GM12878 (cell line): ENCODE measurements around the gene POU2AF1. TPM values are rescaled to one million over a fixed set of nuclear protein-coding genes. Genes with fewer than 3 reads are reported as not detected.

ENCODE experiments used
- ATAC-seq: fragments of 200-7000 bp; cut with Tn5 transposase; 3 replicates; pipeline ENCODE4 v1.9.1; 2020; ENCODE audit warnings: mild to moderate bottlenecking, moderate library complexity
- BruUV-seq: library from RNA; stranded (reverse); fragments of 400-500 nt; replicated peaks from 2 replicates; lab custom pipeline; 2021; lab: Mats Ljungman, UMichigan
- CTCF ChIA-PET: fragments of 300-600 bp; sonication (Branson Sonifier 250); formaldehyde crosslinking; extraction: SDS; loops from one replicate; lab custom pipeline; 2021; ENCODE audit warnings: inconsistent platforms; lab: Yijun Ruan, JAX
- POLR2A ChIA-PET: fragments of 350-600 bp; formaldehyde crosslinking; extraction: SDS; loops from one replicate; lab custom pipeline; 2021; ENCODE audit warnings: inconsistent platforms; lab: Charles Lee
- RAD21 ChIA-PET: fragments of 300-600 bp; sonication (Branson Sonifier 250); formaldehyde crosslinking; loops from one replicate; lab custom pipeline; 2023; ENCODE audit warnings: antibody characterized with exemption; ENCODE audit not compliant: unreplicated experiment; lab: Charles Lee
- SMC1A ChIA-PET: fragments of 300-600 bp; sonication (Branson Sonifier 250); formaldehyde crosslinking; loops from one replicate; lab custom pipeline; 2023; ENCODE audit not compliant: unreplicated experiment, uncharacterized antibody; lab: Charles Lee
- DNase-seq: peaks from one replicate; pipeline ENCODE4 v3.0.0-alpha.2; 2011; ENCODE audit warnings: low read depth, low spot score
- FAIRE-seq: peaks from 3 replicates; lab custom pipeline; 2011; peaks lifted over from hg19 to GRCh38; lab: Jason Lieb, UNC
- H2AFZ ChIP-seq: 2 replicates; pipeline ENCODE4 v1.6.0; 2011; ENCODE audit warnings: low read depth, low read length, control low read depth; ENCODE audit not compliant: control insufficient read depth
- H3K27ac ChIP-seq: 2 replicates; pipeline ENCODE4 v1.5.1; 2011; ENCODE audit warnings: control low read depth; ENCODE audit not compliant: control insufficient read depth, insufficient read depth
- H3K27me3 ChIP-seq, 2 experiments: replicated peaks in 1 of 2; 2 replicates each; pipeline versions ENCODE4 v1.6.0 to v1.6.1; 2011; ENCODE audit warnings: low read length in 1 of 2; ENCODE audit not compliant: control insufficient read depth in 2 of 2, insufficient read depth in 2 of 2
- H3K36me3 ChIP-seq, 2 experiments: 2 replicates each; pipeline ENCODE4 v1.5.1; 2011; ENCODE audit warnings: low read length in 1 of 2; ENCODE audit not compliant: control insufficient read depth in 2 of 2, insufficient read depth in 2 of 2
- H3K4me1 ChIP-seq: 2 replicates; pipeline ENCODE4 v1.6.1; 2011; ENCODE audit warnings: mild to moderate bottlenecking, low read length, moderate library complexity, mixed read lengths; ENCODE audit not compliant: control insufficient read depth, insufficient read depth
- H3K4me2 ChIP-seq: 2 replicates; pipeline ENCODE4 v1.6.0; 2011; ENCODE audit warnings: control low read depth; ENCODE audit not compliant: control insufficient read depth, insufficient read depth
- H3K4me3 ChIP-seq: fragments of 200-600 bp; sonication (generic); 2 replicates; pipeline ENCODE4 v1.5.1; 2016
- H3K79me2 ChIP-seq: 2 replicates; pipeline ENCODE4 v1.6.0; 2011; ENCODE audit warnings: low read length; ENCODE audit not compliant: control insufficient read depth, insufficient read depth
- H3K9ac ChIP-seq: 2 replicates; pipeline ENCODE4 v1.8.0; 2011; ENCODE audit warnings: low read length, control low read depth, mixed read lengths; ENCODE audit not compliant: control insufficient read depth, insufficient read depth
- H3K9me3 ChIP-seq: replicated peaks from 3 replicates; pipeline ENCODE4 v1.5.1; 2011; ENCODE audit warnings: mild to moderate bottlenecking, low read length; ENCODE audit not compliant: control insufficient read depth, insufficient read depth
- H4K20me1 ChIP-seq: 2 replicates; pipeline ENCODE4 v1.6.0; 2011; ENCODE audit not compliant: control insufficient read depth, insufficient read depth
- JUNB ChIP-seq: IDR thresholded peaks from 2 replicates; pipeline ENCODE4 v1.6.1; 2016; ENCODE audit warnings: antibody characterized with exemption, mild to moderate bottlenecking
- SMAD5 ChIP-seq: IDR thresholded peaks from 2 replicates; pipeline ENCODE4 v1.6.1; 2016; ENCODE audit warnings: antibody characterized with exemption, low read depth
- SREBF2 ChIP-seq: IDR thresholded peaks from 2 replicates; pipeline ENCODE4 v1.6.1; 2012; ENCODE audit warnings: mild to moderate bottlenecking, low read length
- WGBS: methylation state at CpG from one replicate; pipeline ENCODE4 v1.1.6; 2016; ENCODE audit warnings: low lambda C conversion rate; ENCODE audit not compliant: insufficient replicate concordance, insufficient coverage; ENCODE audit errors: missing lambda C conversion rate; 5-methylcytosine and 5-hydroxymethylcytosine counted together
- in situ Hi-C: fragments of 300-500 bp; cut with MboI; formaldehyde crosslinking; loops from 9 replicates; pipeline ENCODE4 v1.14.3; 2018; ENCODE audit warnings: mixed read lengths
- intact Hi-C: fragments of 100-400 bp; cut with micrococcal nuclease; formaldehyde crosslinking; loops from one replicate; pipeline ENCODE4 v1.14.2; 2022; ENCODE audit not compliant: unreplicated experiment
- polyA plus RNA-seq, 11 experiments: library from polyadenylated mRNA; depleted of rRNA in 4 of 11; unstranded in 6 of 11; stranded (reverse) in 5 of 11; fragments of >200 nt; fragmentation: Nextera tagmentation in 4 of 11; fragmentation: Illumina TruSeq in 1 of 11; extraction: Ambion mirVana in 4 of 11; extraction: Trizol in 1 of 11; gene quantifications; 1 replicate in 1 of 11; 2 replicates in 10 of 11; pipeline versions ENCODE4 v1.2.1 to v1.2.3, GENCODE V29; 2011 to 2016; ENCODE audit warnings: inconsistent platforms in 2 of 11, missing spikeins in 2 of 11, low read depth in 1 of 11
- total RNA-seq, 4 experiments: library from RNA; depleted of rRNA in 3 of 4; stranded (reverse); fragments of >200 nt in 3 of 4; fragmentation: Illumina TruSeq in 1 of 4; extraction: Trizol in 1 of 4; gene quantifications; 2 replicates each; pipeline versions ENCODE4 v1.2.1 to v1.2.3, GENCODE V29; 2013 to 2021
- TF ChIP-seq, protein P1 (sequence below): fragments of 450-650 bp; formaldehyde crosslinking; IDR thresholded peaks from 2 replicates; pipeline ENCODE4 v1.5.0; 2022; ENCODE audit warnings: mild to moderate bottlenecking, missing genetic modification characterization

POU2AF1 gene
- total and polyA plus RNA-seq, 10 of the 15 experiments (the other 5 are each of a cell fraction or from before 2014, with no cell fraction given): 13.1 to 169 (median 75.5) TPM

DNA sequence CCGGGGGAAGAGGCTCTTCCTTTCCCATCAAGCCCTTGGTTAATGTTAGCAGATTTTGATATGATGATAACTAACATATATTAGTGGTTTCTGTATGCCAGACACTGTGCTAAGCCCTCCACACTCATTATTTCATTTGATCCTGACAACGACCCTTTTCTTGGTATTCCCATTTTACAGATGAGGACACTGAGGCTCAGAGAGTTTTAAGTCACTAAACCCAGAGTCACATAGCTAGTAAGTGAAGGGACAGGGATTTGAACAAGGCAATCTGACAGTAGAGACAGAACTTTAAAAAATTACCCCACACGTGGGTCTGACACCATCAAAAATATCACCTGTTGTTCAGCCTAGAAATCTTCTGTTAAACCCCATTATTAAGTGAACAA, 22.4 kb downstream of the POU2AF1 start:
- Histone ChIP-seq H3K4me1 (peaks cover 3% of the 10 kb centered on the region; the same call in 1 of the 2 replicates), H3K27me3 (no peaks in the 10 kb centered on the region), H2AFZ (no peak overlapping the region), H3K4me3 (no peak overlapping the region), H3K27ac (no peak overlapping the region)
- DNase-seq (no peak), ATAC-seq (no peak)
- in situ Hi-C loops: no loop called here
- TF ChIP-seq, protein P1, sequence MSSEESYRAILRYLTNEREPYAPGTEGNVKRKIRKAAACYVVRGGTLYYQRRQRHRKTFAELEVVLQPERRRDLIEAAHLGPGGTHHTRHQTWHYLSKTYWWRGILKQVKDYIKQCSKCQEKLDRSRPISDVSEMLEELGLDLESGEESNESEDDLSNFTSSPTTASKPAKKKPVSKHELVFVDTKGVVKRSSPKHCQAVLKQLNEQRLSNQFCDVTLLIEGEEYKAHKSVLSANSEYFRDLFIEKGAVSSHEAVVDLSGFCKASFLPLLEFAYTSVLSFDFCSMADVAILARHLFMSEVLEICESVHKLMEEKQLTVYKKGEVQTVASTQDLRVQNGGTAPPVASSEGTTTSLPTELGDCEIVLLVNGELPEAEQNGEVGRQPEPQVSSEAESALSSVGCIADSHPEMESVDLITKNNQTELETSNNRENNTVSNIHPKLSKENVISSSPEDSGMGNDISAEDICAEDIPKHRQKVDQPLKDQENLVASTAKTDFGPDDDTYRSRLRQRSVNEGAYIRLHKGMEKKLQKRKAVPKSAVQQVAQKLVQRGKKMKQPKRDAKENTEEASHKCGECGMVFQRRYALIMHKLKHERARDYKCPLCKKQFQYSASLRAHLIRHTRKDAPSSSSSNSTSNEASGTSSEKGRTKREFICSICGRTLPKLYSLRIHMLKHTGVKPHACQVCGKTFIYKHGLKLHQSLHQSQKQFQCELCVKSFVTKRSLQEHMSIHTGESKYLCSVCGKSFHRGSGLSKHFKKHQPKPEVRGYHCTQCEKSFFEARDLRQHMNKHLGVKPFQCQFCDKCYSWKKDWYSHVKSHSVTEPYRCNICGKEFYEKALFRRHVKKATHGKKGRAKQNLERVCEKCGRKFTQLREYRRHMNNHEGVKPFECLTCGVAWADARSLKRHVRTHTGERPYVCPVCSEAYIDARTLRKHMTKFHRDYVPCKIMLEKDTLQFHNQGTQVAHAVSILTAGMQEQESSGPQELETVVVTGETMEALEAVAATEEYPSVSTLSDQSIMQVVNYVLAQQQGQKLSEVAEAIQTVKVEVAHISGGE (CRISPR knock-in tag): no peak
- TF ChIP-seq SREBF2 (no peak), JUNB (no peak), SMAD5 (no peak)
- TF ChIP-seq, all 136 proteins: peak for 0
- ChIA-PET RAD21 (no interaction called here), POLR2A (no interaction called here), SMC1A (interaction anchor here (0.9 to 32.6 kb wide), 3 partner anchors 23 to 74 kb away, joined by 3 to 972 read pairs (median 6); no protein-coding TSS in a partner anchor), CTCF (interaction anchor here (1.1 to 1.8 kb wide), 3 partner anchors 23 to 73 kb away, joined by 3 to 8 read pairs (median 4); no protein-coding TSS in a partner anchor)
- whole genome bisulfite sequencing: 50% methylated on average over 3 of the region's 3 CpGs
- peaks cover 37 to 59% of the 10 kb centered on the region in 2 experiments for H3K36me3 ChIP-seq
- no TSS peak for BruUV-seq
- no peak for FAIRE-seq
- no peaks in the 10 kb centered on the region for H4K20me1 ChIP-seq
- H3K9ac ChIP-seq: no peak overlapping the region
- no peak overlapping the region for H3K4me2 ChIP-seq
- H3K9me3 ChIP-seq: no peaks in the 10 kb centered on the region
- peaks cover 22% of the 10 kb centered on the region for H3K79me2 ChIP-seq
- intact Hi-C loops: no loop called here
